ENCODE measurements around the gene PTH2. TPM values are rescaled to one million over a fixed set of nuclear protein-coding genes. Genes with fewer than 3 reads are reported as not detected.
A peak's percentile ranks its signal among the peaks of the same experiment; 100 is the strongest.

The PTH2 gene
- total RNA-seq, 1 donor from 2014 or later: not detected

DNA sequence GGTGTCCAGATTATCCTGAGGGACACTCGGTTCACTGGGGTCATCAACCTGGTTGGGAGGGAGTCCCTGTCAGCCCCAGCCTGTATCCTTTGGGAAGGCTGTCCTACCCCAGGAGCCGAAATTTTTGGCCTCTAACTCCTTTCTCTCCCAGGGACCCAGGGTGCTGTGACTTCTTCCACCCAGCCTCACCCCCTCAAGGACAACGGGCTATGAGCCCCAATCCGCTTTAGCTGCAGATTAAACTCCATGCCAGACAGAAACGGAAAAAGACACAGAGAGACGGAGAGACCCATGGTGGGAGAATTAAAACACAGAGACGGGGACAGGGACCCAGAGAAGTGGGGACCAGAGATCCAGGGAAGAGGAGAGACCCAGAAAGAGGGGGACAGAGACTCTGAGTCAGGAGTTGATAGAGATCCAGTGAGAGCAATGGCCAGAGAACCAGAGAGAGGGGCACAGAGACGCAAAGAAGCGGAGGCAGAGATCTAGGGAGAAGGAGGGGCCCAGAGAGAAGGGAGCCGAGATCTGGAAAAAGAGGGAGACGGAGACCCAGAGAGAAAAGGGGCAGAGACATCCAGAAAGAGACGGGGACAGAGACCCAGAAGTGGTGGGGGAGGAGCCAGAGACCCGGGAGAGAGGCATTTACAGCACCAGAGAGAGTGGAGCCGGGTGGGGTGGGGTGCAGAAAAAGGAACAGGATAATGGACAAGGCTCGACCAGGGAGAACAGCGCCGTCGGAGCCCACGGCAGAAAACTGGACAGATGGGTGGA lies 17.4 kb upstream of the PTH2 start:
- Histone ChIP-seq H3K27ac (ENCODE audit: low read depth, low read length) (no peak overlapping the region), H4K20me1 (ENCODE audit: insufficient read depth, low read length) (no peaks in the 10 kb centered on the region), H3K4me1 (ENCODE audit: insufficient read depth, low read length) (peaks cover 3% of the 10 kb centered on the region), H3K27me3 (ENCODE audit: insufficient read depth, low read length) (peaks cover 62% of the 10 kb centered on the region), H3K4me3 (ENCODE audit: insufficient read depth, low read depth, low read length) (no peak overlapping the region), H3K36me3 (ENCODE audit: insufficient read depth, low read length) (no peaks in the 10 kb centered on the region), H3K4me2 (ENCODE audit: low read length) (peak overlapping the region; percentile 32), H3K9me3 (ENCODE audit: insufficient read depth, low read depth, low read length) (peaks cover 2% of the 10 kb centered on the region), H2AFZ (ENCODE audit: low read depth, low read length) (no peak overlapping the region), H3K79me2 (ENCODE audit: insufficient read depth, low read length) (no peaks in the 10 kb centered on the region), H3K9ac (ENCODE audit: low read length) (no peak overlapping the region)
- no peak for DNase-seq (ENCODE audit: low read depth)
- FAIRE-seq: no peak
- H3K27me3 Mint-ChIP-seq (ENCODE audit: low read depth, unreplicated experiment): peaks cover 62% of the 10 kb centered on the region
- peak overlapping the region; percentile 73 for H3K4me3 Mint-ChIP-seq (ENCODE audit: unreplicated experiment)
- H3K9me3 Mint-ChIP-seq (ENCODE audit: unreplicated experiment): peaks cover 7% of the 10 kb centered on the region
- H3K36me3 Mint-ChIP-seq (ENCODE audit: low read depth, unreplicated experiment): no peaks in the 10 kb centered on the region
- peak overlapping the region; percentile 14 for H3K27ac Mint-ChIP-seq (ENCODE audit: unreplicated experiment)
- TF ChIP-seq EZH2 (IDR thresholded peaks at IDR 0.05; ENCODE audit: insufficient read depth, low read length): no peak
- TF ChIP-seq, protein P1, sequence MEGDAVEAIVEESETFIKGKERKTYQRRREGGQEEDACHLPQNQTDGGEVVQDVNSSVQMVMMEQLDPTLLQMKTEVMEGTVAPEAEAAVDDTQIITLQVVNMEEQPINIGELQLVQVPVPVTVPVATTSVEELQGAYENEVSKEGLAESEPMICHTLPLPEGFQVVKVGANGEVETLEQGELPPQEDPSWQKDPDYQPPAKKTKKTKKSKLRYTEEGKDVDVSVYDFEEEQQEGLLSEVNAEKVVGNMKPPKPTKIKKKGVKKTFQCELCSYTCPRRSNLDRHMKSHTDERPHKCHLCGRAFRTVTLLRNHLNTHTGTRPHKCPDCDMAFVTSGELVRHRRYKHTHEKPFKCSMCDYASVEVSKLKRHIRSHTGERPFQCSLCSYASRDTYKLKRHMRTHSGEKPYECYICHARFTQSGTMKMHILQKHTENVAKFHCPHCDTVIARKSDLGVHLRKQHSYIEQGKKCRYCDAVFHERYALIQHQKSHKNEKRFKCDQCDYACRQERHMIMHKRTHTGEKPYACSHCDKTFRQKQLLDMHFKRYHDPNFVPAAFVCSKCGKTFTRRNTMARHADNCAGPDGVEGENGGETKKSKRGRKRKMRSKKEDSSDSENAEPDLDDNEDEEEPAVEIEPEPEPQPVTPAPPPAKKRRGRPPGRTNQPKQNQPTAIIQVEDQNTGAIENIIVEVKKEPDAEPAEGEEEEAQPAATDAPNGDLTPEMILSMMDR (IDR thresholded peaks at IDR 0.05; ENCODE audit: insufficient read depth, low read depth, low read length): no peak
- no peaks in the 10 kb centered on the region for H3K4me1 Mint-ChIP-seq (ENCODE audit: low read depth, unreplicated experiment)

GRCh38 chr19:49439836-49440235 lies 16.6 kb upstream of the PTH2 start:
- no peak overlapping the region for H3K27ac ChIP-seq (ENCODE audit: low read depth, low read length)
- peaks cover 2% of the 10 kb centered on the region for H3K9me3 ChIP-seq (ENCODE audit: insufficient read depth, low read depth, low read length)
- no peak overlapping the region for H3K4me2 ChIP-seq (ENCODE audit: low read length)
- no peak for FAIRE-seq
- no peak overlapping the region for H3K4me3 ChIP-seq (ENCODE audit: insufficient read depth, low read depth, low read length)
- no peaks in the 10 kb centered on the region for H3K79me2 ChIP-seq (ENCODE audit: insufficient read depth, low read length)
- DNase-seq (ENCODE audit: low read depth): no peak
- Mint-ChIP-seq H3K4me1 (ENCODE audit: low read depth, unreplicated experiment) (no peaks in the 10 kb centered on the region), H3K9me3 (ENCODE audit: unreplicated experiment) (peaks cover 9% of the 10 kb centered on the region), H3K27ac (ENCODE audit: unreplicated experiment) (no peak overlapping the region), H3K27me3 (ENCODE audit: low read depth, unreplicated experiment) (peaks cover 70% of the 10 kb centered on the region), H3K4me3 (ENCODE audit: unreplicated experiment) (no peak overlapping the region), H3K36me3 (ENCODE audit: low read depth, unreplicated experiment) (no peaks in the 10 kb centered on the region)
- no peaks in the 10 kb centered on the region for H3K36me3 ChIP-seq (ENCODE audit: insufficient read depth, low read length)
- H3K27me3 ChIP-seq (ENCODE audit: insufficient read depth, low read length): peaks cover 70% of the 10 kb centered on the region
- TF ChIP-seq, protein P1 (IDR thresholded peaks at IDR 0.05; ENCODE audit: insufficient read depth, low read depth, low read length): no peak
- no peak for TF ChIP-seq EZH2 (IDR thresholded peaks at IDR 0.05; ENCODE audit: insufficient read depth, low read length)
- no peak overlapping the region for H3K9ac ChIP-seq (ENCODE audit: low read length)
- H2AFZ ChIP-seq (ENCODE audit: low read depth, low read length): no peak overlapping the region
- H3K4me1 ChIP-seq (ENCODE audit: insufficient read depth, low read length): peaks cover 3% of the 10 kb centered on the region
- no peaks in the 10 kb centered on the region for H4K20me1 ChIP-seq (ENCODE audit: insufficient read depth, low read length)

DNA sequence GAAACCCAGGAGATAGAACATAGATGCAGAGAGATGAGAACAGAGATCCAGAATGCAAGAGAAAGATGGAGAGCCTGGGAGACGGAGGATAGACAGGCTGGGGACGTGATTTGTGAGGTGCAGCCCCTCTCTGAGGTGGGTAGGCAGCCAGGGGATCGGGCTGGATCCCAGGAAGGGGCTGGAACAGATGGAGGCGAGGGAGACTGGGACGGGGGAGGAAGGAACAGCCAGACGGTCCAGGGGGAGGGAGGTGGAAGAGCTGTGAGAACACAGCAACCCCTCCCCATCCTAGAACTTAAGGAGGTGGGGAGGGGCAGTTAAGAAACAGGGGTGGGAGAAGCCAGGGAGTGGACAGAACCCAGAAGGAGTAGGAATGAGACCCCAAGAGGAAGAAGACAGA lies 15.0 kb upstream of the PTH2 start:
- TF ChIP-seq, protein P1 (IDR thresholded peaks at IDR 0.05; ENCODE audit: insufficient read depth, low read depth, low read length): no peak
- peak; percentile 39 for TF ChIP-seq EZH2 (IDR thresholded peaks at IDR 0.05; ENCODE audit: insufficient read depth, low read length)
- H3K4me2 ChIP-seq (ENCODE audit: low read length): no peak overlapping the region
- DNase-seq (ENCODE audit: low read depth) (no peak), FAIRE-seq (no peak)
- peaks cover 1% of the 10 kb centered on the region for H3K4me1 ChIP-seq (ENCODE audit: insufficient read depth, low read length)
- no peak overlapping the region for H3K4me3 ChIP-seq (ENCODE audit: insufficient read depth, low read depth, low read length)
- H3K27me3 ChIP-seq (ENCODE audit: insufficient read depth, low read length): peaks cover 79% of the 10 kb centered on the region
- Mint-ChIP-seq H3K36me3 (ENCODE audit: low read depth, unreplicated experiment) (no peaks in the 10 kb centered on the region), H3K4me1 (ENCODE audit: low read depth, unreplicated experiment) (no peaks in the 10 kb centered on the region), H3K27me3 (ENCODE audit: low read depth, unreplicated experiment) (peaks cover 77% of the 10 kb centered on the region), H3K9me3 (ENCODE audit: unreplicated experiment) (peaks cover 12% of the 10 kb centered on the region), H3K27ac (ENCODE audit: unreplicated experiment) (no peak overlapping the region), H3K4me3 (ENCODE audit: unreplicated experiment) (no peak overlapping the region)
- no peaks in the 10 kb centered on the region for H3K36me3 ChIP-seq (ENCODE audit: insufficient read depth, low read length)
- H3K79me2 ChIP-seq (ENCODE audit: insufficient read depth, low read length): no peaks in the 10 kb centered on the region
- no peak overlapping the region for H3K9ac ChIP-seq (ENCODE audit: low read length)
- no peak overlapping the region for H3K27ac ChIP-seq (ENCODE audit: low read depth, low read length)
- H4K20me1 ChIP-seq (ENCODE audit: insufficient read depth, low read length): no peaks in the 10 kb centered on the region
- no peak overlapping the region for H2AFZ ChIP-seq (ENCODE audit: low read depth, low read length)
- peaks cover 2% of the 10 kb centered on the region for H3K9me3 ChIP-seq (ENCODE audit: insufficient read depth, low read depth, low read length)
